ENCODE results near the gene ENDOU.
A peak's percentile ranks its signal among the peaks of the same experiment; 100 is the strongest.

Gene ENDOU

GRCh38 chr12:47717443-47718193 lies 7.7 kb downstream of the ENDOU start:
- peak; percentile 86 for DNase-seq (ENCODE audit: low read depth)

DNA sequence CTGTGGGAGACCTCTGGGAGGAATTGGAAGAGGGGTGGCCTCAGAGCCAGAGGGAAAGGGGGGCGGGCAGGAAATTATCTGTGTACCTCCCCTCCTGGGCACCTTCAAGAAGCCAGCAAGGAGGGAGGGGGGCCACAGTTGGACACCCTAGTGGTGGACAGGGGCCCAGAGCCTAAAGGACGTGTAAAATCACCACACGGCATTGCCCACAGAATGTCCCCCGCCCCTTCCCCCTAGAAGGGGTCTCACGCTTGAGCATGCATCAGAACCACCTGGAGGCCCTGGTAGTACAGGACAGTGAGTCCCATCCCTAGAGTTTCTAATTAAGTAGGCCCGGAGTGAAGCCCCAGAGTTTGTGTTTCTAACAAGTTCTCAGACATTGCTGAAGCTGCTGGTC lies 8.2 kb downstream of the ENDOU start:
- no peak for DNase-seq (ENCODE audit: low read depth)

DNA sequence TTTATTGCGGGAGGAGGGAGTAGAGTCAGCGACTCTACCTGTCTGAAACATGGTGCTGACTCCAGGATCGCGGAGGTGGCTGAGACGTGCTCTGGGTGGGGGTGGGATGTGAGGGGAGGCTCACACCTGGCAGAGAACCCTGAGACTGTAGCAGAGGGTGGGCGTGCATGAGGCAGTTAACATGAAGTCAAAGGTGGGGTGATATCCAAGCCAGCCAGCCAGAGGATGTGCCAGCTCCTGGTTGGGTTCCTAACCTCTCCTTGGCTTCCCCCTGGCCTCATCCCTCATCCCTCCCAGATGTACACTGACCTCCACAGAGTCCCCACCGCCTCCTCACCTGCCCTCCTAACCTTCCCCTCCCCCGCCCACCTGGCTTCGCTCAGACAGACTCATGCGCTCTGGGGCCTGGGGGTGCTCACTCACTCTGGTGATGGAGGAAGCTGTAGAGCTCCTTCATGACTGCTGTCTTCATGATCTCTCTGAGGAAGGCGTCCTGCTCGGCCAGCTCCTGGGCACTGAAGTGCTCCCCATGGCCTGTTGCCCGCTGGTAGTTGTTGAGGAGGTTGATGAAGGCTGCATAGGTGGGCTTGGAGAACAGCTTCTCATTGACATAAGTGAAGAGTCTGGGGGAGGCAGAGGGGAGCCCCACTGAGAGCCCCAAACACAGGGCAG lies 9.3 kb downstream of the ENDOU start:
- no peak for DNase-seq (ENCODE audit: low read depth)

DNA sequence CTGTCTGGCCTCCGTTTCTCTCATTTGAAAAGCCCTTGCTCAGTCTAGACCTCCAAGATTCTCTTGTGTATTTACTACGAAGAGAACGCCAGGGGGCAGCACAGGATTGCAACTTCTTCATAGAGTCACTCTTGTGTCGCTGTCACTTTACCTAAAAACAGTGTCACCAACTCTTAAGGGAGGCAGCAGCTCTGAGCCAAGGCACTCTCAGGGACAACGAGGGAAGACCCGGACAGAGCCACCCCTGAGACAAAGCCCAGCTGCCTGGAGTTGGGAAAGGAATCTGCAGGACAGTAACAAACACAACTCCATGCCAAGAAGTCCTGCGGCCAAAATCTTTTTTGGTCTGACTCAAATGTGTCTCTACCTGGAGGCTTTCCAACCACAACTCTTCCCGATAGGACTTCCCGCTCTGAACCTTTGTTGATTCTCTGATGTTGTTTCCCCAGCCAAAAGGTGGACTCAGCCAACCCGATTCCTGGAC lies 9.9 kb downstream of the ENDOU start:
- DNase-seq (ENCODE audit: low read depth), result peak; percentile 57

- DNase-seq (ENCODE audit: low read depth), result no peak
These were observed 10.4 kb downstream of the ENDOU start for GRCh38 chr12:47714826-47715386.

- no peak for DNase-seq (ENCODE audit: low read depth)
These were observed 13.1 kb downstream of the ENDOU start for GRCh38 chr12:47712171-47712570.

- DNase-seq (ENCODE audit: low read depth), result no peak
These were observed 13.8 kb downstream of the ENDOU start for GRCh38 chr12:47711448-47711847.

DNA sequence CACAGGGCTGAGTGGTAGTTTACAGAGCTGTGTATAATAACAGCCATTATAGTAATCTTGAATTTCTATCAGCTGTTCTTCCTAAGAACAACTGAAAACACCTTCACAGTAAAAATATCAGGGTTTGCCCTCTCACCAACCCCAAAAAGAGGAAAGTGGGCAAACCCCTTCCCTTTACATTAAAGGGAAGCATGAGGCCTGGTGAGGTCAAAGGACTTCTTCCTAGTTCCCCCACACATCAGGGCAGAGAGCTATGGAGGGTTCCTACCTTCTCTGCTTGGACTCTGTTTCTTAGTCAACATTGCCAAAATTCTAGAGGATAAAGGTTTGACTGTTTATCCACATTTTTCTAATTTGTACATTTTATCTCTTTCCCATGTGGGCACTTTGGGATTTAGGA lies 15.0 kb downstream of the ENDOU start:
- DNase-seq (ENCODE audit: low read depth), result no peak

DNA sequence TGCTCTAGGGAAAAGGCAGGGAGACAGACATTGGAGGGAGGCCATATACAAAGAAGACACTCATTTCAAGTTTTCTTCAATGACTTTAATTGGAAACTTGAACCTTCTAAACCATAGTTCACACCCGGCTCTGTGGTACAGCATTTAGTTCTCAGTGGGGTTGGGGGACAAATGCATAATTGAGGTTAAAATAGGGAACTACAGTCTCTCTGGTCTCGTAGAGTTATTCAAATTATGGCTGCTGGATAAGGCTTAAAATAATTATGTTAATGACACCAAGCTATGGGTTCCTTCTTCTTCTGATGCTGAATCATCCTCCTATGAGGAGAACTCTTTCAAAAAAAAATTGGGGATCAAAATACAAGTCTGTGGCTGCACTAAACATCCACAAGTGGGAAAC lies 15.6 kb downstream of the ENDOU start:
- no peak for DNase-seq (ENCODE audit: low read depth)

- no peak for DNase-seq (ENCODE audit: low read depth)
These were observed 16.1 kb downstream of the ENDOU start for GRCh38 chr12:47709237-47709636.

- DNase-seq (ENCODE audit: low read depth), result no peak
These were observed 17.3 kb downstream of the ENDOU start for GRCh38 chr12:47707905-47708543.

GRCh38 chr12:47707355-47707754 lies 17.9 kb downstream of the ENDOU start:
- no peak for DNase-seq (ENCODE audit: low read depth)

DNA sequence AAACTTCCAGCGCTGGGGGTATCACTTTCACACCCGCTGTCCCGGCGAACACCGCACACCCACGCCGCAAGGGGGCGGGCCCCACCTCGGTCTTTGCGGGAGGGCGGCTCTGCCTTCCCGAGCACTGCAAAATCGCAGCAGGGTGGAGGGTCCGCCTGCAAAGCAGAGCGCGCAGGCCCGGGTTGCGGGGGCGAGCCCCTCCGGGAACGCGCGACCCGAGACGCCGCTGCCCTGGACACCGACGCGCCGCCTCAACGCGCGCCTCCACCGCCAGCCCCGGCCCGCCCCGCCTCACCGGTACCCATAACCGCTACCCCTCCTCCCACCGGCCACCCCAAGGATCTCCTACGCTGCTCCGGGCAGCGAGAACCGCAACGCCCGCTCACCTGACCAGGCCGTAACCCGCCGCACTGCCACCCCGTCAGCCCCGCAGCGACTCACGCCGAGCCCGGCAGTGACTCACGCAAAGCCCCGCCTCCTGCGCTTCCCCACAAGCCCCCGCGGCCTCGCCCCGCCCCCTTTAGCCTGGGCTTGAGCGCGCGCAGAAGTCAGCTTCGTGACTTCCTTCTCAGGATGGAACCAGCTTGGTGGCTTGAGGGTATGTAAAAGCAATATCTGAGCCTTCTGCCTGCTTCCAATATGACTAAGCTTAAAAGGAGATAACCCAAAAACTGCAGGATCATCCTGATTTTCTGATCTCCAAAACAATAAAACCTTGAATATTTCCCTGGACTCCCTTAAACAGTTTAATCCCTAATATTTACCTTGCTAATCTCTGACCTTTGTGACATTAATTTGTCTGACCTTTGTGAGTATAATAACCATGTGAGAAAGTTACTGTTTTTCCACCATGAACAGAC lies 19.5 kb downstream of the ENDOU start, which contains the start of gene RPAP3:
Gene RPAP3 (minus strand): TSS at position 465 of the 860 bp plus-strand sequence. CDS start 3,190 bp downstream, outside the sequence.
- peak; percentile 86 for DNase-seq (ENCODE audit: low read depth)

DNA sequence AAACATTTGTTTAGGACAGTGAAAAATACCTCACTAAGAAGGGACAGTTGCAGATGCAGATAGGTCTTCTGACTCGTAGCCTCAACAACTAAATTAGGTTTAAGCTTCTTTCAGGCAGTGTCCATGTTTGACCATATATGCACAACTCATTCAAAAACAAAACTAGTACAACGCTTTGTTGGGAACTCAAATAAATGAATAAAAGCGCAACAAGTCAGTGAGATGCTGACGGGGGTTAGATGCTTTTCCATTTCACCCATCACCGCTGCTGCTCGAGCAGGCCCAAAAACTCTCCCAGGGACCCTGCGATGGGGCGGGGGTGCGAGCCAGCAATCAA lies 20.1 kb downstream of the ENDOU start:
- no peak for DNase-seq (ENCODE audit: low read depth)

GRCh38 chr12:47704719-47705118 lies 20.6 kb downstream of the ENDOU start:
- no peak for DNase-seq (ENCODE audit: low read depth)

DNA sequence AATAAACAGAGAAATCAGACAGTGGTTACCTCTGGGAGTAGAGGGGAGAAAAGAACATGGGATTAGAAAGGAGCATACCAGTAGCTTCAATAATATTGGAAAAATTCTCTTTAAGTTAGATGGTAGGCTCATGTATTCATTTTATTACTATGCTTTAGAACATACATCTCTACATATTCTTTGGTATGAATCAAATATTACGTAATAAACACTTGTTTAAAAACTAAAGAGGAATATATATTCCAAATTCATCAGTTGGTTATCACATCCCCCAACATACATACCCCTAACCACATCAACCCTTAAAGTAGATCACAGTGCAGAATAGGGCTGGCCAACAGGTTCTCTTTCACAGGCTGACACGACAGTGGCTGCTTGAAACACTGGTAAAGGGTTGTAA lies 25.0 kb downstream of the ENDOU start:
- DNase-seq (ENCODE audit: low read depth), result no peak

DNA sequence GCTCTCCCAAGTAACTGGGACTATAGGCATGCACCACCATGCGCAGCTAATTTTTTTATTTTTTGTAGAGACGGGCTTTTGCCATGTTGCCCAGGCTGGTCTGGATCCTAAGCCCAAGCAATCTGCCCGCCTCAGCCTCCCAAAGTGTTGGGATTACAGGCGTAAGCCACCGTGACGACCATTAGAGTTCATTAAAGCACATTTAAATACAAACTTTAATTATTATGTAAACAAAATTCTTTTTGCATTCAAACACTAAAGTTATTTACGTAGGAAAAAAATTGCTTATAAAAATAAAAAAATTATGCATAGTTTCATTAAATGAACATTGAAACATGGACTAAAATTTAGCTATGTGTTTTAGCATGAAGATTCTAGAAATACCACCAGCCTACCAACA lies 26.7 kb downstream of the ENDOU start:
- DNase-seq (ENCODE audit: low read depth), result no peak

- DNase-seq (ENCODE audit: low read depth), result no peak
These were observed 27.2 kb downstream of the ENDOU start for GRCh38 chr12:47698055-47698454.

- DNase-seq (ENCODE audit: low read depth), result no peak
These were observed 36.1 kb downstream of the ENDOU start for GRCh38 chr12:47689215-47689614.

DNA sequence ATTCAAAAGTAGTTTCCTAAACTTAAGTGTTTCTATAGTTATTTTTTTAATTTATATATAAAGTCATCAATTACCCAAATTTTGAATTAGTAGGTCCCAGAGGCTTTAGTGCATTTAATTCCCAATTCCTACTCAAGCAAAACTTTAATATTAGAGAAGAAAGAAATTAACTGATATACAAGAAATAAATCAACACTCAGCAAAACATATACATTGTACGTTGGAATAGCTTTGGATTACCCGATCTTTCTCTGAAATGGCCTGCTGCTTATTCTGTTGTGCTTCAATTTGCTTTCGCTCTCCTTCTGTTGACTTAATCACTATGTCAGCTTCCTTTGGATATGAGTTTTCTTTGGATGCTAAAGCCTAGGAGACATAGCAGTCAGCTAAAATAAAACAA lies 37.7 kb downstream of the ENDOU start:
- no peak for DNase-seq (ENCODE audit: low read depth)

DNA sequence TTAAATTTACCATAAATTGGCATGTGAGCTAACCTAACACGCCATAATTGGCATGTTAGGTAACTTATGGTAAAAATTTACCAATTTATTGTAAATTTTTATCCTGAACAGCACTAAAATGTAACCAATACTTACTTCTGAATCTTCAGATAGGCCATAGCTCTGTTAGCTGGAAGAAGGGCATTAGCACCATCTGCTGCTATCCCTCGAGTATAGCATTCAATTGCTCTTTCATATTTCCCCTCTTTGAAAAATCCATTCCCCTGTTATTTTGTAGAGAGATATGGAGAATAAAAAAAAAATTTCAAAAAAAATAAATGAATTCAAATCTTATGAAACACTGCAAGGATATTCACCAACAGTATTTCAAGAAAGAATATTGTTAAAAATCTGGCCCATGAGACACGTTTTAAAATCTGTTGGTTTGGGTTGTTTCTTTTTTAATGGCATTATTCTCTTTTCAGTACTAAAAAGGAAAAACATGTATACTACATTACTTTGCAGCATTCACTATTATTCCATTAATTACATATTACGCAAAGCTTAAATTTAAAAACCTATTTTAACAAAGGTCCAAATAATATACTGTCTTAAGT lies 38.5 kb downstream of the ENDOU start:
- peak; percentile 53 for DNase-seq (ENCODE audit: low read depth)
